GM21381 (cell line): ENCODE data around the gene LMNA.

Experiments used
- ATAC-seq: cut with Tn5 transposase; IDR thresholded peaks from one replicate; pipeline ENCODE4 v1.9.1; 2021; ENCODE audit warnings: mild to moderate bottlenecking, moderate library complexity; ENCODE audit not compliant: unreplicated experiment

Gene LMNA

DNA sequence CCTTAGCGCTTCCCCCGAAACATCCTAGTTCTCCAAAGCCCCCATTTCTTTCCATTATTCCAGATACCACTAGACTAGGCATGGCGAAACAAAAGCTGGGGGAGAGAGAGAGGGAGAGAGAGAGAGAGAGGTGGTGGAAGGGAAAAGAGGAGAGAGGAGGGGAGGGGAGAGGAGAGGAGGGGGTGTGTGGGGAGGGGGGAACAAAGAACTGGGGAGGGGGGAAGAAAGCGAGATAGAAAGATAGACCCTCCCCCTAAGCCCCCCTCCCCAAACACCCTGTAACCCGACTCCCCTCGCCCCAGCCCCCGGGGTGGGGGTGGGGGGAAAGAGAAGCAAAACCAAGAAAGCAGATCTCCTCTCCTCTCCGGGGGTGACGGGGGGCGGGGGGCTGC lies 32.6 kb upstream of the LMNA start:
- no peak for ATAC-seq

DNA sequence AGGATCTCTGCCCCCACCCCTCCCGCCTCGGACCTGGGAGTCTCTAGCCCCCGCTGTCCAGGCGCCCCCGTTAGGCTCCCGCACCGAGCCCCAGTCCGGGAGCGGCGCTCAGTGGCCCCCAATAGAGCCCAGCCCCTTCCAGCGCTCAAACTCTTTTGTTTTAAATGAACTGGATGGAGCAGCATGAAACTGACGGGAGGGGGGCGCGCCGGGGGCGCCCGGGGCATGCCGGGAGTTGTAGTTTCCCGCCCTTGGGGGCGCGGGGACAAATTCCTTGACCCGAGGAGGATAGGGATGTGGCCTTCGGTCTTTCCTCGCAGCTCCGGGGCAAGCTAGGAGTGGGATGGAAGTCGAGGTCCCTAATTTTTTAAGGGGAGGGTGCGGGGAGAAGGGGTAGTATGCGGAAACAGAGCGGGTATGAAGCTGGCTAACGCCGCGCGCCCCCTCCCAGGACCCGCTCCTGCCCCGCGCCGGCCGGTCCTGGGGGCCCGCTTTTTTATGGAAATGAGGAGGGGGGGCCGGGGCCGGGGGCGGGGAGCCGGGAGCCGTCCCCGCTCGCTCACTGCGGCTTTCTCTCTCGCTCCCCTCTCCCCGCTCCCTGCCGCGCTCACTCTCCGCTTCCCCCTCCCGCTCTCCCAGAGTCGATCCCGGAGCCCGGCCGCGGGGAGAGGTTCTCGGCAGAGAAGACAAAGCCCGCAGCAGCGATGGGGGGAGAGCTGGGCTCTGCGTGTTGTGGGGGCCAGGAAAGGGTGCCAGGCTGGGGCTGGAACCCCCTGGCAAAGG lies 32.0 kb upstream of the LMNA start, which contains the start of gene MEX3A:
Gene MEX3A (minus strand): TSS at position 157 of the 783 bp plus-strand sequence. CDS start 467 bp downstream, outside the sequence.
- ATAC-seq, result no peak

DNA sequence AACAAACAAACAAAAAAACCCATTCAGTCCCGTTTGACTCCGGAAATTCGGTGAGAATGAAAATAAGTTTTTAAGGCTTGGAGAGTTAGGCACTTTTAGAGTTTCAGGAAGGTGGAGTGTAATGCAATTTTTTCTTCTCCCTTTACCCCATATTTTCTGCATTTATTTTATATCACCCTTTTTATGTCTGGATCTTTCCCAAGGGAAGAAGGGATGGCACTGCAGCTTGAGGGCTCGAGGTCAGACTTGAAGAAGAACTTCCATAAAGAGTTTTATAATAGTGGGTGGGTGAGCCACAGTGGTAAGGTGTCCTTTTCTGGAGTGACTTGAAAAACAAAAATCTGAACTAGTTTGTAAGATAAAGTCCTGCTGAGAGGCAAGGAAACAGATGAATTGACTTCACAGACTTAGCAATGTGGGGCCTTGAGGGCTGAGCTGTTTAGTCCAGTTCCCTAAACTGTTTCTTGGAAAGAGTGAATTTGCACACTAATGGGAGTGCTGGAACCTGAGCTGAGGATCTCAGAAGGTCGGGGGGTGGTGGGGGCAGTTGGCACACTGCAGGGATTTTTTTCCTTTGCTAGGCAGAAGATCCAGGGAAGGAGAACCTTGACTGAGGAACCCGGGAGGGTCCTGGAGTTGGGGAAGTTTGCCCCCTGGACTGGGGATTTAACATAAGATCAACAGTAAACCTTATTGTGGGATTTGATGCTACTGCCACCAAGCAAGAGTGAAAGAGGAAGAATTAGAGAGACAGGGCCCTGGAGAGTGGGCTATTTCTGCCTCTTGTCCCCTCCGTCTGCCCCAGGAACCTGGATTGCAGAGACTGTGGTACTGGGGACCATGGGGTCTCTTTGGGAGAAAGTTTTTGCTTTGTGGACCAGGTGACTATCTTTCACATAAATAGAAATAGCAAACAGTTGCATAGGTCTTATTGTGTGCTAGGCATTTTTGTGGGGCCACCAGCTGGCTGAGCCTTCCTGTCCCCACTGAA lies 30.4 kb upstream of the LMNA start:
- no peak for ATAC-seq

DNA sequence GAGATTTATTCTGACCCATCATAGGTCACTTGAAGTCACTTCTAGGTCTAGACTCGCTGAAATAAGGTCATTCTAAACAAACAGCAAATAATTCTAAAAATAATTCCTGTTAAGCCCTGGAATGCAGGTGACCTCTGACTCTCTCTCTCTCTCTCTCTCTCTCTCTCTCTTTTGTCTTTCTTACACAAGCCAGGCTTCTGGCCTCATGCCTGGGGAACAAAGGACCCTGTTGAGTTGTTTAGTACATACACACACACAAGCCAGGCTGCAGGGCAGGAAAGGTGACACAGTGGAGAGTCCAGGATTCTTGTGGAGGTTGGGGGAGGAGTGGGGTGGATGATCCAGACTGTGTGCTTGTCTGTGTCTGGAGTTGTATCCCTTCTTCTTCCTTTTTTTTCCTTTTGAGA lies 28.3 kb upstream of the LMNA start:
- no peak for ATAC-seq

DNA sequence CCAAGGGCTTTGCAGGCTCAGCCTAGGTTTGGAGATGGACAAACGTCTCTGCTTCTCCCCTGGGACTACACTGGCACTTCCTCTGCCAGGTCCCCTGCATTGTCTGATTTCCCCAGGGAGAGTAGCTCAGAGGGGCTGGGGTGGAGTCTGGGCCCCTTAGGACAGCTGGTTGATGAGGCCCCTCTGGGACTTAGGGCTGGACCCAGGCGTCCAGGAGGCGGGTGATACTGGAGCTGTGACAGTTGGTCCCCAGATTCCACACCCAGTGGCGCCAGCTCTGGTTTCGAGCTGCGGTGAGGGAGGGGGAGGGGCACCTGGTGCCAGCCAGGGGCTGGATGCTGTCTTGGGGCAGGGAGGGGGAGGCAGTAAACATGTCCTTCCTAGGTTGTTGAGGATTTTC lies 24.8 kb upstream of the LMNA start:
- no peak for ATAC-seq

DNA sequence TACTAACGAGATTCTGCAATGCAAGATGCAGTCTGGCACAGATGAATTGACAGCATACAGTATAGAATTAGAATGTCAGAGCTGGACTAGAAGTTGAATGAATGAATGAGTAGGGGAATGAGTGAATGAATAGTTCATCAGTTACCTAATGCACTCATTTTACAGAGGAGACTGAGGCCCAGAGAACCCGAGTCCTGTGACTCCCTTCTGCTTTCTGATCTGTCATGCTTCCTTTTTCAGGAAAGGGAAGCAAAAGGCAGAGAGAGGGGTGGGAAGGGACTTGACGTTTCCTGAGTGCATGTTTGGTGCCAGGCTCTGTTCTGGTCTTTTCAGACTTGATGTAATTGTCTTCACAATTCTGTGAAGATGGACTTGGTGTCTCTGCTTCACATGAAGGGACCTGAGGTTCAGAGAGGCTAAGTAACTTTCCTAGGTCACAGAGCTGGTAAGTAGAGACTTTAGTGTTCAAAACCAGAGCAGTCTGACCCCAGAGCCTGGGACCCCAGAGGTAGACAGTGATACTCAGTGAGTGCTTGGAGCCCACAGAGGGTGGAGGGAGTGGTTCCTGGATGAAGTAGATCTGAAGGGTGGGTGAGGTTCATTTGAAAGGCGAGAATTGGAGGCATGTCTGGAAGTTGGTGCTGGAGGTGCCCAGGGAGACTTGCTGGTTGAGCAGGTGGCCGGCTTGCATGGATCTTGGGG lies 24.2 kb upstream of the LMNA start:
- ATAC-seq, result no peak

DNA sequence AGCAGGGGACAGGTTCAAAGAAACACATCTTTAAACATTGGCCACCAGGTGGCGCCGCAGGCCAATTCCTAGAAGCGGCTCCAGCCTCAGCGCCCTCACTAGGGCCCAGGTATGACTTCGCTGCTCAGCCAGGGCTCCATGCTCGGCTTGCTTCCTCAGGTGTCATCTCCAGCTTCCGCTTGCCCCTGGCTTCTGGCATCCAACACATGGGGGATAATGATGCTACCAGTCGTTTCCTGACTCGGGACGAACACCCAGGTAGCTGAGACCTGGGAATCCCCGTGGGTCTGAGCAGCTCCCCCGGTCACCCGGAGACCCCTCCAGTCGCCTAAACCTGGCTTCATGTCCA lies 23.7 kb upstream of the LMNA start:
- no peak for ATAC-seq

DNA sequence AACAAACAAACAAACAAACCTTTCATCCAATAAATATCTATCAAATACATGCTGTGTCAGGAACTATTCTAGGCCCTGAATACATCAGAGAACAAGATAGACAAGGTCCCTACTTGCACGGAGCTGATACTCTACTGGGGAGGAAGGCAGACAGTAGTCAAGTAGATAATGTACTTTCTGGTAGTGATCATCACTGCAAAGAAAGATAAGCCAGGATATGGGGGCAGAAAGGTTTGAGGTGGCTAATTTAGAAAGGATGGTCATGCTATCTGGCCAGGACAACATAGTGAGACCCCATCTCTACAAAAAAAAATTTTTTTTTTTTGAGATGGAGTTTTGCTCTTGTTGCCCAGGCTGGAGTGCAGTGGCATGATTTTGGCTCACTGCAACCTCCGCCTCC lies 22.9 kb upstream of the LMNA start:
- ATAC-seq, result no peak

DNA sequence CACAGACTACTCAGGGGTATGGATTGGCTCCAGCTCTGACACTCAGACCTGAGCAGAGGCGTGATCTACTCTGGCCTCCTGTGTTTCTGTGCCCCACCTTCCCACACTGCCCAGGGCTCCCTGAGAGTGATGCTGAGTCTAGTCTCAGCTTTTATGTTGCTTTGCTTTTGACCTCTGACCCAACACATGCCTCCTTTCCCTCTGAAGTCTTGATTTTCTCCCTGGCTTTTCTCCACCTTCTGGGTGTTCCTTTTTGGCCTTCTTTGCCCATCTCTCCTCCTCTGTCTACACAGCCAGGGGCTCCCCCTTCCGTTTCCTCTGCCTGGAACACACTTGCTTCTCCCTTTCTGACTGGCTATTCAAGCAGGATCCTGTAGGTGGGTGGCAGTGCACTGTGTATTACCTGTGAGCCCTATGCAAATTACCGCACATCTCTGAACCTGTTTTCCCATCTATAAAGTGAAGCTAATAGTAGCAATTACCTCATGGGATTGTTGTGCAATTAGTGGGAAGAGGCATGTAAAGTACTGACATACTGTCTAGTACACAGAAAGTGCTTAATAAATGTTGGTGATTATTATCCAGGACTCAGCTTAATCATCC lies 18.5 kb upstream of the LMNA start:
- no peak for ATAC-seq

DNA sequence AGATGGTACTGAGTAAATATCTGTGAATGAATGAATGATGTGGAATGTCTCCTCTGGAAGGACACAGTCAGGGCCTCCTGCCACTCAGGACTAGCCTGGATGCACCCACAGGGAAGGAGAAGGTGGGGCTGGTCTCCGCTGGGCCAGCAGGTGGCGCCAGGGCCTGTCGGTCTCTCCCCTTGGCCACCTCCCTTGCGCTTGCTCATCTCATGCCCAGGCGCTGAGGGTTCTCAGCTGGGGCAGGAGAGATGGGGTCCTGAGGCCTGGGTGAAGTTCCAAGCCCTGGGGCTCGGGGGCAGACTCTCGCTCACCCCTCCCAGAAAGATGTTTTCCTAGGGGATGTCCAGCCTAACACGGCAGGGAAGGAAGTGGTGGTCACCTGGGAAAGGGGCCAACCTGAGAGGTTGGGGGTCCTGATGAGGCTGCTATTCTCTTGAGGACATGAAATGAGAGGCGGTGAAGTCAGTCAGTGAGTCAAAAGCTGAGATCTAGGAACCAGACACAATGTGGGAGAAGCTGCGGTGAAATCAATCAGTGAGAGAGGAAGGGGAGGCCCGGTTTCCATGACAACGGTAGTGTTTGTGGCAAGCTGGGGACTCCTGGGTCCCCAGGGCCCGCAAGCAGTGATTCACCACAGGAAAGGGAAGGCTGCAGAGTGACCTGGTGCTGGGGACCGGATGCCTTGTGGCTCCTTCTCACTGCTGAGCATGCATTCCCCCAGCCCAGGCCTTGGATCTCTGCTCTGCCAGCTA lies 17.7 kb upstream of the LMNA start:
- peak; percentile 58 for ATAC-seq

DNA sequence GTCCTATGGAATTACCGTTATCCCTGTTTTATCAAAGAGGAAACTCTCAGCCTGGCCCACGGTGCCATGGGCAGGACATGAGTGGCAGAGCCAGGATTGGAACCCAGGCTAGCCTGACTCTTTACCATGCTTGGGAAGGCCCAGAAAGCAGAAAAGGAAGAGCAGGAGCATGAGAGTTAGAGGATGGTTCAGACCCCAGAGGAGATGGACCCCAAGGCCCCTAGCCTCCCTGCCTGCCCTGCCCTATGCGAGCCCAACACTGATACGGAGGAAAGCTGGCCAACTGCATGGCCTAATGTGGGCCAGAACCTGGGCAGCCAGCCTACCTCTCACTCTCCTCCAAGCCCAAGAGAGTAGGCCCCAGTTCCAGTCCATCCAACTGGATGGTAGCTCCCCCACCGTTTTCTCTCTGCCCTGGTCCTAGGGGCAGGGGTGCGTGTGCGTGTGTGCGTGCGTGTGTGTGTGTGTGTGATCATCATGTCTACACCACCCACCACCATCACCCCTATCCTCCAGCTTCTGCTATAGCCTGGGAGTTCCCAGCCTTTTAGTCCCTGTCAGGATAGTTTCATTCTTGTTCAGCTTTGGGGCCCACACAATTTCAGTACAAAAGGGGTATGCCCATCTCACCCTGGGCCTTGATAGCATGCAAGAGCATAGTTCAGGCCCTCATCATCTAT lies 16.9 kb upstream of the LMNA start:
- peak; percentile 5 for ATAC-seq

DNA sequence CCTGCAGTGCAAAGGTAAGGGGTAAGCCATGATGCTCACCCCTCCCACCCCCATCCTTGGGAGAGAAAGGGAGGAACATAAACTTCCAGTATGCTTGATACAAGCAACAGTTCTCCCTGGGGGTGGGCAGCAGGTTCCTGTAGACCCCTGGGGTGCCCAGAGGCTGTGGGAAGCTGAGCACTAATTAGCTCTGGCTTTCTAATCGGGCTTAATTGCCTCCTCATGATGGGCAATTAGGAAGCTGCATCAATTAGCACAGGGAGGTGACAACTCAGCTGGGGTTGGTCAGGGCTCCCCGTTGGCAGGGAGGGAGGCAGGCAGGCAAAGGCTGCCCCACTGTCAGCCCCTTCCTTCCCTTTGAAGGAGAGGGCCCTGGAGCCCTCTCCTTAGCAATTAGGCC lies 15.7 kb upstream of the LMNA start:
- ATAC-seq, result no peak

DNA sequence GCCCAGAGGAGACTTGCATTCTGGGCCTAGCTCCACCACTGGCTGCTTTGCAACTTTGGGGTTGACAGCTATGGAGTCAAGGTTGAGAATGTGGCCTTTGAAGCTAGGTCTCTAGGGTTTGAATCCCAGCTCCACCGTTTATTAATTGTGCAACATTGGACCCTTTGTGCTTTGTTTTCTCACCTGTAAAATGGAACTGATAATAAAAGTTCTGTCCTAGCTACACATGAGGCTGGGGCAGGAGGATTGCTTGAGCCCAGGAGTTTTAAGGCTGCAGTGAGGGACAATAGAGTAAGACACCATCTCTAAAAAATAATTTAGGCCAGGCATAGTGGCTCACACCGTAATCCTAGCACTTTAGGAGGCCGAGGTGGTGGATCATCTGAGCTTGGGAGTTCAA lies 15.2 kb upstream of the LMNA start:
- ATAC-seq, result no peak

DNA sequence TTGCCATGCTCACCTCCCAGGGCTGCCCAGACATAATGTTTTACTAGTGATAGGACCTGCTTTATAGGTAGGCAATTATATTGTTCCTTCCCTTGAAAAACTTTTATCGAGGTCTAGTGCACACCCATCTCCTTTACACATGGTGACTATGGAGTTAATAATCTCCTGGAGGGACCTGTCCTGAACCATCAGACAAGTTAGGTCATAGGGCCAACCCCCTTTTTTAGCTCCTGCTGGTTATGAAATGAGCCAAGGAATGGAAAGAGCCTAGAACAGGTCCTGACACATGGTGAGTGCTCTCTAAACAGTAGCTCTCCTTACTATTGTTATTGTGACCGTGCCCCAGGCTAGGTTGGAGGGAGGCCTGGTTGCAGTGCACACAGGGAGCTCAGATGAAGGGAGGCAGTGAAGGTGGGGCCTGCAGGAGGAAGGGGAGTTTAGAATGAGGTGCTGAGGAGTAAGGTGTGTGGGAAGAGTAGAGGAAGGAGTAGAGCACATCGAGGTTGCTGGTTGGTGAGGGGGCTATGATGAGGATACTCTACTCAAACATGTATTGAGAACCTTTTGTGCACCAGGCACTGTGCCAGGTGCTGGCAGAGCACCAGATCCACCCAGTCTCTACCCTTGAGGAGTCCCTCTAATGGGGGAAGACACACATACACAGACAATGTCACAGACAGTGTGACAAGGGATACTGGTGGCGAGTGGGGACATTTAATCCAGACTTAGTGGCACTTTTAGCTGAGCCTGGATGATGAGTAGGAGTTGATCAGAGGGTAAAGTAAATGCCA lies 14.1 kb upstream of the LMNA start:
- ATAC-seq, result no peak

DNA sequence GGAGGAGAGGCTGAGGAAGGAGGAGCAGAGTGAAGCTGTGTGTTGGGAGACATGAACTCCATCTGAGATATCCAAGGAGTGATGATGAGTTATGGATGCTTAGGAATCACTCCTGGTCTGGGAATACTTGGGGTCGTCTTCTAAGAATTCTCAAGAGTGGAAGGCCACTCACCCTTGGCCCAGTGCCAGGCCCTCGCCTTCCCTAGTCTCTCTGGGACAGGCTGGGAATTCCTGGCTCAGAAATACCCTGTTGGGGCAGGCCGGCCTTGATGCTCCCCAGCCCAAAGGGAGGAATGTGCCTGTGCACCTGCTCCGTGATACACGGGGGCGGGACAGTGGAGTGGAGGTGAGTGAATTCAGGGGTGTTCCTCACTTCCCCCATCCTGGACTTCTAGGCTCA lies 12.6 kb upstream of the LMNA start:
- no peak for ATAC-seq

DNA sequence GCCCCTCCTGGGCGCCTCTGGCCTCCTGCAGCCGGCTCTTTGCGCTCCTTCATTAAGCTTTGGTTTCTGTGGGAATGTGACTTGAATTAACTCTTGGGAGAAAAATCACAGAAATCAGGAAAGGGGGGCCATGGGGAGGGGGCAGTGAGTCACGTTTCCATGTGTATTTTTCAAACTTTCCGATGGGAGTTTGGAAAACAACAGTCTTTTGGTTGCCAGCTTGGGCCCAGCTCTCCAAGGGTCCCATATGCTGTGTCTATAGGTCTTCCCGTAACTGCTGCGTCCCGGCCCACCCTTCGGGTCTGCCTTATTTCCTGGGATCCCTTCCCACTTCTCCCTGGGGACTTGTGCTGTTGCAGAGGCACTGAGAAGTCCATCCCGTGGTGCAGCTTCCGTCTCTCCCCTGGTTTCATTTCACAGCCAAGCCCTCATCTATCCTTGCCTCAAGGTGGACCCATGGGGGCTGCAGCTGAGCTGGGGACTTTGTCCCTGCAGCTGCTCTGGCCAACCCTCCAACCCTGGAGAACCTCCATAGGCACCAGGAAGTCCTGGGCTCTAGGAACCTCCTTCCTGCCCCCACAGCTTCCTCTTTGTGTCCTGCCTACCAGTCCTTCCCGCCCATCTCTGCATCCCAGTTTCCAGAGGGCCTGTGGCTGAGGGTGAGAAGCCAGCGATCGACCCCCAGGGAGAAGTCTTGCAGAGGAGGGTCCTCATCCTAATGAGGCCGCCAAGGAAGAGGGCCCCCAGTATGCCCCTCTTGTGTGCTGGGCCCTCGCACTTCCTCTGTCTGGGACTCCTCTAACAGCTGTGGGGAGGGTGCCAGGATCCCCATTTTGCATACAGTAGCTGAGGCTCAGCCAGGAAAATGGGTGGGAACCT lies 11.6 kb upstream of the LMNA start:
- ATAC-seq, result no peak

DNA sequence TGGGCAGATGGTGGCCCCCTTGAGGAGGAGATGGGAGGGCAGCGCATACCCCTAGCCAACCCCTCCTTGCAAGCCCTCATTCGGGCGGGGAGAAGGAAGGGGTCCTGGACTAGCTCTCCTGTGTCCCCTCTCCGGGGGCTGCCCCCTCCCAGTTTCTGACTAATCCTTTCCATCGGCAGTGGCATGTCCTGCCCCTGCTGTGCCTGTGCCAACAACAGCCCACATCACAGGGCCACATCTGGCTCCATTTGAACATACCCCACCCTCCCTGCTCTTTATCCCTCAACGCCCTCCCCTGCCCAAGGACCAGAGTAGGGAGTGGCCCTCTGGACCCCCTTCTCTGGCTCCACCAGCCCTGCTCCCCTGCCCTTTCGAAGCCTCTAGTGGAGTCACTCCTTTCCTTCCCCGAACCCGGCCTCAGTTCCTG lies 11.0 kb upstream of the LMNA start:
- ATAC-seq, result no peak
